Progenitor cell of endocrine pancreas (in vitro differentiated cells): ENCODE measurements around the gene STK33. TPM values are rescaled to one million over a fixed set of nuclear protein-coding genes. Genes with fewer than 3 reads are reported as not detected.

ENCODE experiments used
- DNase-seq: peaks from one replicate; pipeline ENCODE4 v3.0.0; 2021; ENCODE audit warnings: low spot score; ENCODE audit not compliant: unreplicated experiment
- H3K27ac Mint-ChIP-seq: 2 replicates; pipeline ENCODE4 v1.8.0; 2021; ENCODE audit warnings: mild to moderate bottlenecking, moderate library complexity, mixed read lengths
- H3K27me3 Mint-ChIP-seq: 2 replicates; pipeline ENCODE4 v1.8.0; 2021; ENCODE audit warnings: mixed read lengths
- H3K36me3 Mint-ChIP-seq: 2 replicates; pipeline ENCODE4 v1.8.0; 2022; ENCODE audit warnings: mixed read lengths; ENCODE audit not compliant: insufficient read depth
- H3K4me1 Mint-ChIP-seq: 2 replicates; pipeline ENCODE4 v1.8.0; 2021; ENCODE audit warnings: low read depth, mixed read lengths
- H3K4me3 Mint-ChIP-seq: 2 replicates; pipeline ENCODE4 v1.8.0; 2021; ENCODE audit warnings: low read depth, mild to moderate bottlenecking, moderate library complexity, mixed read lengths
- H3K9me3 Mint-ChIP-seq: 2 replicates; pipeline ENCODE4 v1.8.0; 2021; ENCODE audit warnings: low read depth, mixed read lengths
- CTCF ChIP-seq: fragments of 200-600 bp; sonication (generic); IDR thresholded peaks from one replicate; pipeline ENCODE4 v1.5.0; 2021; ENCODE audit warnings: antibody characterized with exemption, mild to moderate bottlenecking; ENCODE audit not compliant: unreplicated experiment
- total RNA-seq: library from RNA; stranded (reverse); gene quantifications from 2 replicates; pipeline ENCODE4 v1.2.1, GENCODE V29; 2021

Gene STK33
- total RNA-seq, 1 donor from 2014 or later = 23.4 TPM

- no peak for DNase-seq
- H3K27me3 Mint-ChIP-seq = no peaks in the 10 kb centered on the region
- peaks cover 6% of the 10 kb centered on the region for H3K4me1 Mint-ChIP-seq
- peaks cover 3% of the 10 kb centered on the region for H3K9me3 Mint-ChIP-seq
- no peak for TF ChIP-seq CTCF
- no peak overlapping the region for H3K4me3 Mint-ChIP-seq
- H3K27ac Mint-ChIP-seq = no peak overlapping the region
- no peaks in the 10 kb centered on the region for H3K36me3 Mint-ChIP-seq
Observed at GRCh38 chr11:8381343-8381742, 212.7 kb downstream of the STK33 start.

- Mint-ChIP-seq H3K27me3 (no peaks in the 10 kb centered on the region), H3K4me3 (no peak overlapping the region), H3K36me3 (no peaks in the 10 kb centered on the region), H3K27ac (no peak overlapping the region), H3K9me3 (peaks cover 3% of the 10 kb centered on the region), H3K4me1 (no peaks in the 10 kb centered on the region)
- DNase-seq = no peak
- no peak for TF ChIP-seq CTCF
Observed at GRCh38 chr11:8375932-8376331, 218.1 kb downstream of the STK33 start.

GRCh38 chr11:8375460-8375859, 218.6 kb downstream of the STK33 start:
- Mint-ChIP-seq H3K27me3 (no peaks in the 10 kb centered on the region), H3K27ac (no peak overlapping the region)
- DNase-seq = no peak

GRCh38 chr11:8374716-8375115, 219.3 kb downstream of the STK33 start:
- Mint-ChIP-seq H3K9me3 (peaks cover 3% of the 10 kb centered on the region), H3K4me3 (no peak overlapping the region), H3K27ac (no peak overlapping the region), H3K4me1 (no peaks in the 10 kb centered on the region), H3K27me3 (no peaks in the 10 kb centered on the region), H3K36me3 (no peaks in the 10 kb centered on the region)
- TF ChIP-seq CTCF = no peak
- no peak for DNase-seq

More at GRCh38 chr11:8375460-8375859, 218.6 kb downstream of the STK33 start:
- no peaks in the 10 kb centered on the region for H3K4me1 Mint-ChIP-seq
- H3K4me3 Mint-ChIP-seq = no peak overlapping the region
- H3K36me3 Mint-ChIP-seq = no peaks in the 10 kb centered on the region
- no peak for TF ChIP-seq CTCF
- H3K9me3 Mint-ChIP-seq = peaks cover 3% of the 10 kb centered on the region

GRCh38 chr11:8373519-8374432, 220.3 kb downstream of the STK33 start:
- TF ChIP-seq CTCF = no peak
- Mint-ChIP-seq H3K9me3 (no peaks in the 10 kb centered on the region), H3K27me3 (no peaks in the 10 kb centered on the region), H3K4me3 (no peak overlapping the region), H3K36me3 (no peaks in the 10 kb centered on the region), H3K27ac (no peak overlapping the region), H3K4me1 (no peaks in the 10 kb centered on the region)
- no peak for DNase-seq
